Measurements from ENCODE around the gene SIM1.

Gene SIM1

GRCh38 chr6:100349366-100349765 lies 115.4 kb downstream of the SIM1 start:
- no peak for DNase-seq

GRCh38 chr6:100347901-100348550 lies 116.7 kb downstream of the SIM1 start:
- no peak for DNase-seq

- no peak for DNase-seq
Measured at GRCh38 chr6:100346828-100347227, 117.9 kb downstream of the SIM1 start.

GRCh38 chr6:100346203-100346602 lies 118.5 kb downstream of the SIM1 start:
- no peak for DNase-seq

- DNase-seq = no peak
Measured at GRCh38 chr6:100344761-100345160, 120.0 kb downstream of the SIM1 start.

GRCh38 chr6:100344321-100344720 lies 120.4 kb downstream of the SIM1 start:
- DNase-seq = no peak

- no peak for DNase-seq
Measured at GRCh38 chr6:100343316-100344077, 121.2 kb downstream of the SIM1 start.

- DNase-seq = no peak
Measured at GRCh38 chr6:100342830-100343229, 121.9 kb downstream of the SIM1 start.

GRCh38 chr6:100339574-100340255 lies 125.0 kb downstream of the SIM1 start:
- DNase-seq = no peak

GRCh38 chr6:100338090-100338489 lies 126.6 kb downstream of the SIM1 start:
- no peak for DNase-seq

GRCh38 chr6:100336876-100337275 lies 127.8 kb downstream of the SIM1 start:
- no peak for DNase-seq

- DNase-seq = no peak
Measured at GRCh38 chr6:100335991-100336390, 128.7 kb downstream of the SIM1 start.
